HG03558 (cell line): ENCODE results near the gene NPAS1.

Experiments used
- ATAC-seq: cut with Tn5 transposase; IDR thresholded peaks from one replicate; pipeline ENCODE4 v1.9.1; 2021; ENCODE audit warnings: moderate number of reproducible peaks; ENCODE audit not compliant: unreplicated experiment; ENCODE audit errors: extremely low read depth

Gene NPAS1

DNA sequence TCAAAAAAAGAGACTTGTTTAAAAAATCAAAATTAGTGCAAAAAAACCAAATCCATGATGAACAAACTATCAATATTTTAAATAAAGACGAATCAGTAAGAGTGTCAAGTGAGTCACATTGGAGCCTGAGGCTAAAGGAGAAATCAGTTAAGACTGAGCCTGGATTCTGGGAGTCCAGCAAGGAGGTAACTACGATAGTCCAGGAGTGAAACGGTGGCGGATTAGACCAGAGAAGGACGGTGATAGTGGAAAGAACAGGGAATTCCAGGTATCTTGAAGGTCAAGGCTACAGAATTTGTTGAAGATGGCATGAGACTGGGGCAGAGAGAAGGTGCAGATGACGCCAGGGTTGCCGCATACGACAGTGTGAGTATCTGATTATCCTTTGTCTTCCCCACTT, 7.0 kb upstream of the NPAS1 start:
- ATAC-seq: no peak

GRCh38 chr19:47013041-47013517, 6.6 kb upstream of the NPAS1 start:
- ATAC-seq: no peak

DNA sequence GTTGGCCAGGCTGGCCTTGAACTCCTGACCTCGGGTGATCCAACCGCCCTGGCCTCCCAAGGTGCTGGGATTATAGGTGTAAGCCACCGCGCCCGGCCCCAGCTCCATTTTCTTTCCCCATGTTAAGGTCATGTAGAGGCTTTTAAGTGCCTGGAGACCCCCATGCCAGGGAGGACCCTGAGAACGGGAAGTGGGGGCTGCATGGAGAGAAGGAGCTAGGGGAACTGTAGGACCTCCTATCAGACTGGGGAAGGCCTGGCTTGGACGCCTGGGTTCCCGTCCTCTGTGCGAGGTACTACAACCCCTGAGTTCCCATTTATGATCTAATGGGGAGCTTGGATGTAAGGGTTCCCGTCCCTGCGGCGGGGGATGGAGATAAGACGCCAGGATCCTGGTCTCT, 714 bp upstream of the NPAS1 start:
- no peak for ATAC-seq

DNA sequence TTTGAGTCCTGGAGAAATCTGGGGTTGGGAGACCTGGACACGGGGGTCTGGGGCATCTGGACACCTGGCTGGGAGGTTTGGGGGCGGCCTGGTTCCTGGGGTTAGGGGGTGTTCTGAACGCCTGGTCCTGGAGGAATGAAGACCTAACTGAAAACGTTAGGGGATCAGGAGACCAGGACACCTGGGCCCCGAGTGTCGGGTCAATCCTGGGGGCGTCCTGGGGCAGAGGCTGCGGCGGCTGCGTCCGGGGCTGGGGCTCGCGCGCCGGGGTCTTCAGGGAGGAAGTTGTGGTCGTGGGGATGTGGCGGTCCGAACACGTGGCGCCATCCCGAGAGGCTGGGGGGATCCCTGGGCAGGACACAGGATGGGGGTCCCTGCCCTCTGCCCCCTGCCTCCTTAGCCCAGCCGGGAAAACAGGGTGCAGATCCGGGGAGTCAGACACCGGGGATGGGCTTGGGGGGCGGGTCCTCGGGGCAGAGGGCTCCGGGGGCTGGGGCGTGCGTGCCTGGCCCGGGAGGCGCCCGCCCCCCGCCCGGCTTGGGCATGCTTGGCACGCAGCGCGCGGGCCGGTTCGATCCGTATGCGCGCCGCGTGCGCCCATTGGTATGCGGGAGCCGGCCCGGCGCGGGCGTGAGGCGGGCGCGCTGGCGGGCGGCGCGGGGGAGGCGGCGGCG, 632 bp downstream of the NPAS1 start:
- no peak for ATAC-seq

- no peak for ATAC-seq
Measured at GRCh38 chr19:47020992-47021496, 1.4 kb downstream of the NPAS1 start.

GRCh38 chr19:47021536-47022139, 2.0 kb downstream of the NPAS1 start:
- ATAC-seq: no peak

- no peak for ATAC-seq
Measured at GRCh38 chr19:47022140-47022536, 2.5 kb downstream of the NPAS1 start.

DNA sequence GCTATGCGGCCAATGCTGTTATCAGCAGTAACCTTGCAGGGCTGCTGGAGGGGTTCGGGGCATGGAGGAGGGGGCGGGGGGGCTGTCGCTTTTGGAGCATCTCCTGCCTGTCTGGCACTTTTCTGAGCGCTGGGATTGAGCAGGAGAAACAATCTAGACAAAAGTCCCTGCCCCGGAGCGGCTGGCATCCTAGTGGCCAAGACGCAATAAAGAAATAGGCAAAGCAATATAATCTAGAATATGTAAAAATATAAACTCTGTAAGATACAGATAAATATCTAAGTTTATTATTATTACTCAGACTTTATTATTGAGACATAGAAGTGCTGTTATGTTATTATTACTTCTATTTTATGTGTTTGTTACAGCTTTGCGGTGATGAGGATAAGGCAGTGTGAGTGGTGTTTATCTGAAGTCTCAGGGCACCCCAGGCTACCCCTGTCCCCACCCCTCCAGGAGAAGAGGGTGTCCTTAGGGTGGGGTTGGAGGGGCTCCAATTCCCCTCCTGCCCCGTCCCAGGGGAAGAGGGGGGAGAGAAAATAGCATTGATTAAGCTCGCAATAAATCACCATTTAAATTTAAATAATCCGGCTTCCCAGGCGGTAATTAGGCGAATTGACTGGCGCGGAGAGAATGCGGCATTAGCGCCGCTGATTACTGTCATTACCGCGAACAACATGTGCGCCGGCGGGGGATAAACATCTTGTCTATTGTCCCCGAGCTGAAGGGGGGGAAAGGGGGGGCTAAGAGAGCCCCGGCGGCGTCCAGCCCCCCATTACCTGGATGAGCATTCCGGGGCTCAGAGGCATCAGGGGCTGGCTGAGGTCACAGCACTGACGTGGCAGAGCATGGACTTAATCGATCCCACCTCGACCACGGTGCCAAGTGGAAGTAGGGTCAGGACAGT, 3.2 kb downstream of the NPAS1 start:
- no peak for ATAC-seq

- ATAC-seq: no peak
Measured at GRCh38 chr19:47023448-47023794, 3.8 kb downstream of the NPAS1 start.

GRCh38 chr19:47024502-47024901, 4.9 kb downstream of the NPAS1 start:
- ATAC-seq: no peak

GRCh38 chr19:47026156-47026555, 6.5 kb downstream of the NPAS1 start:
- ATAC-seq: no peak

DNA sequence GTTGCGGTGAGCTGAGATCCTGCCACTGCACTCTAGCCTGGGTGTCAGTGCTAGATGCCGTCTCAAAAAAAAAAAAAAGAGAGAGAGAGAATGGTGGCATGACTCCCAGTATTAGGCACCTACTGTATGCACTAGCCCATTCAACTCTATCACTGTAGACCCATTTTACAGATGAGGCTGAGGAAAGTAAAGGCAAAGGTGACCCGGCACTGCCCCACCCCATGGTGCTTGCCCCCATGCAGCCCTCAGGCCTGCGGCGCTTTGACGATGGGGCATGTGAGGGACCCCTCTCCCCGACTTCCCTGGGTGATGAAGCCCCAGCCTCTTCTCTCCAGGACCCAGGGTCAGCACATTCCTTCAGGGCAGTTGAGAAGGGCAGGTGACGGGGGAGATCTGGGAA, 7.3 kb downstream of the NPAS1 start:
- no peak for ATAC-seq

DNA sequence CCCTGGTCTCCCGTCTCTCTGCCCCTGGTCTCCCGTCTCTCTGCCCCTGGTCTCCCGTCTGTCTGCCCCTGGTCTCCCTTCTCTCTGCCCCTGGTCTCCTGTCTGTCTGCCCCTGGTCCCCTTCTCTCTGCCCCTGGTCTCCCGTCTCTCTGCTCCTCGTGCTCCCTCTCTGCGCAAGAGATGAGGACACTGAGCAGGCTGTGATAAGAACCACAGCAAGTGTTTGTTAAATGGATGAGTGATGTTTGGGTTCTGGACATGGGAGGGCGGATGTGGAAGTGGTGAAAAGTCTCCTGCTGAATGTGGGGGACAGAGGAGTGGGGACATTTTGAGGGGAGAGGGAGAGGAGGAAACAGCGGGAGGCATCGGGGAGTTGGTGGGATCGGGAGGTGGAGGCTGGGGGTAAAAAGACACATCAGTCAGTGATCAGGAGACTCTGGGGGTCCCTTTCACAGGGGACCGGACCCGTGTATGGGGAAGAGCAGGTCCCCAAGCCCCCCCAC, 8.0 kb downstream of the NPAS1 start:
- ATAC-seq: no peak

DNA sequence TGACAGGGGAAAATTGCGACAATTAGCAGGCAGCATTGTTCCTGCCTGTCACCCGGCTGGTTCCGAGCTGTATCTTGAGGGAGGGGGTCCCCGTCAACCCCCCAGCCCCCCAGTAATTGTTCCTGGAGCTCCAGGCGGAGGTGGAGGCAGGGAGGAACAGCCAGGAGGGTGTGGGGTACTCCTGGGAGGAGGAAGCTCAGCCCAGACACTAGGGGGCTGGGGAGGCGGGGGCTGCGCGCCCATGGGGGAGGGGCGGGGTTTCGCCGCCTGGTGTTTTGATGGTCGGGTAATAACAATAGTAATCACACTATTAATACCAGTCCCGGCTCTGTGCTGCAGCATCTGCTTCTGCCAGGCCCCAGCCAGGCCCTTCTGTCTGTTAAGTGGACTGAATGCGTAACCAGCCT, 8.6 kb downstream of the NPAS1 start:
- no peak for ATAC-seq

- ATAC-seq: no peak
Measured at GRCh38 chr19:47032171-47032811, 12.7 kb downstream of the NPAS1 start.

GRCh38 chr19:47035127-47036096, 15.8 kb downstream of the NPAS1 start:
- ATAC-seq: no peak

GRCh38 chr19:47036097-47036651, 16.5 kb downstream of the NPAS1 start:
- ATAC-seq: no peak

DNA sequence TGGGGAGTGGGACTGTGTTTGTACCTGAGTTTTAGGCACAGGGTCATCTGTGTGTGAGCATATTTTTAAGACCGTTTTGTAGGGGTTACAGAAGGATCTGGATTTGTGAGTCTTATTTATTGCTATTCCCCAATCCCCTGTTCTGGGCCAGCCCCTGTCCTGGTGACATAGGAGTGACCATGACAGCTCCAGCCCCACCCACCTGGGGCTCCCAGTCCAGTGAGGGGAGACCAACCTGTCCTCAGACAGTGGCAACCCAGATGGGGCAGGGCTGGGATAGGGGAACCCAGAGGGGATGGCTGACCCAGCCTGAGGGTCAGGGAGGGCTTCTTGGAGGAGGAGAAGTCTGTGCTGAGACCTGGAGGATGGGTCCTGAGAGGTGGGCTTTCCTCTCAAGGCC, 18.1 kb downstream of the NPAS1 start:
- no peak for ATAC-seq
